OCI-LY1 (cell line): ENCODE results near the gene ESR2.

ENCODE experiments used
- CTCF ChIP-seq: fragments of 200-600 bp; sonication (generic), shearing (Covaris generic); IDR thresholded peaks from 2 replicates; pipeline ENCODE4 v1.5.1; 2017; ENCODE audit warnings: mild to moderate bottlenecking, antibody characterized with exemption, low read length, moderate library complexity, mixed read lengths
- EZH2 ChIP-seq: fragments of 200-600 bp; sonication (generic), shearing (Covaris generic); IDR thresholded peaks from 2 replicates; pipeline ENCODE4 v1.8.0; 2017; ENCODE audit warnings: borderline replicate concordance, mixed run types, mild to moderate bottlenecking, antibody characterized with exemption, low read length, moderate library complexity, mixed read lengths

DNA sequence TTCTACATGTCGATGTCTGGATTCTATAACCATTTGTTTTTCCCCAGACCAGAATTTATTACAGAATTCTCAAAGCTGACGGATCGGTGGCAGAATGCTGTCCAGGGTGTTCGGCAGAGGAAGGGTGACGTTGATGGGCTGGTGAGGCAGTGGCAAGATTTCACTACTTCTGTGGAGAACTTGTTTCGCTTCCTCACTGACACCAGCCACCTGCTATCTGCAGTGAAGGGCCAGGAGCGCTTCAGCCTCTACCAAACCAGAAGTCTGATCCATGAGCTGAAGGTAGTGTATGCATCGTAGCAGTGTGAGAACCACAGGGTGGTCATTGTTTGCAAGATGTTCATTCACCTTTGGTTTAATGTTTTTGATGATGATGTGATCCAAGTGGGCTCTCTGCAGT is 124.0 kb downstream of the ESR2 start:
- TF ChIP-seq CTCF = no peak
- no peak for TF ChIP-seq EZH2
